GM12865 (cell line): Measurements from ENCODE around the gene PRDM16.

Source experiments
- DNase-seq: peaks from one replicate; pipeline ENCODE4 v3.0.0; 2010; ENCODE audit warnings: low read depth
- H3K4me3 ChIP-seq: 2 replicates; pipeline ENCODE4 v1.5.1; 2011; ENCODE audit warnings: mild to moderate bottlenecking, low read depth, low read length, control low read depth
- TF ChIP-seq, protein P1 (sequence below): IDR thresholded peaks from 2 replicates; pipeline ENCODE4 v1.5.1; 2011; ENCODE audit warnings: low read length, control low read depth, low read depth, inconsistent platforms; ENCODE audit not compliant: insufficient read depth; ENCODE audit errors: missing control alignments

The PRDM16 gene

DNA sequence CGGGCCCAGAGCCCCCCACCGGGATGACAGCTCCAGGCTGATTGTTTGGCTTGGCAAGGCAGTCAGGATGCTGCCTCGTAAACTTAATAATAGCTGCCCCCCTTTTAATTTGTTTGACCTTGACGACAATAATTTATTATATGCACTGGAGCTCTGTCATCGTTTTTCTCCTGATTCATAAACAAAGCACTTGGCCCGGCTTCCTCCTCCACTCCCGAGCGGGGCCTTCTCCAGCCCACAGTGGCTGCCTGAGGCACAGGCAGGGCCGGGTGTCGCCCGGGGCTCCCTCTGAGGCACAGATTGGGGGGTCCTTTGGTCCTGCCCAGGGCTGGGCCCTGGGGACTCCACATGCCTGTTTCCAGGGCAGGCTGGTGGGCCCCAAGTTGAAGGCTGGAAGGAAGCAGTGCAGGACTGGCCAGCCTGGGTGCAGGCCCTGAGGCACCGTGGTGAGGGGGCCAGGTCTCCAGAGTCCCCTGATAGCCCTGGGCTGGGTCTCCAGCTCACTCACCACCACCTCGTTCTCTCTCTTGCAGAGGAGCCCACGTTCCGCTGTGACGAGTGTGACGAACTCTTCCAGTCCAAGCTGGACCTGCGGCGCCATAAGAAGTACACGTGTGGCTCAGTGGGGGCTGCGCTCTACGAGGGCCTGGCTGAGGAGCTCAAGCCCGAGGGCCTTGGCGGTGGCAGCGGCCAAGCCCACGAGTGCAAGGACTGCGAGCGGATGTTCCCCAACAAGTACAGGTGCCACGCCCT is 333.4 kb downstream of the PRDM16 start:
- TF ChIP-seq, protein P1, sequence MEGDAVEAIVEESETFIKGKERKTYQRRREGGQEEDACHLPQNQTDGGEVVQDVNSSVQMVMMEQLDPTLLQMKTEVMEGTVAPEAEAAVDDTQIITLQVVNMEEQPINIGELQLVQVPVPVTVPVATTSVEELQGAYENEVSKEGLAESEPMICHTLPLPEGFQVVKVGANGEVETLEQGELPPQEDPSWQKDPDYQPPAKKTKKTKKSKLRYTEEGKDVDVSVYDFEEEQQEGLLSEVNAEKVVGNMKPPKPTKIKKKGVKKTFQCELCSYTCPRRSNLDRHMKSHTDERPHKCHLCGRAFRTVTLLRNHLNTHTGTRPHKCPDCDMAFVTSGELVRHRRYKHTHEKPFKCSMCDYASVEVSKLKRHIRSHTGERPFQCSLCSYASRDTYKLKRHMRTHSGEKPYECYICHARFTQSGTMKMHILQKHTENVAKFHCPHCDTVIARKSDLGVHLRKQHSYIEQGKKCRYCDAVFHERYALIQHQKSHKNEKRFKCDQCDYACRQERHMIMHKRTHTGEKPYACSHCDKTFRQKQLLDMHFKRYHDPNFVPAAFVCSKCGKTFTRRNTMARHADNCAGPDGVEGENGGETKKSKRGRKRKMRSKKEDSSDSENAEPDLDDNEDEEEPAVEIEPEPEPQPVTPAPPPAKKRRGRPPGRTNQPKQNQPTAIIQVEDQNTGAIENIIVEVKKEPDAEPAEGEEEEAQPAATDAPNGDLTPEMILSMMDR: no peak
- DNase-seq: no peak
- no peak overlapping the region for H3K4me3 ChIP-seq

DNA sequence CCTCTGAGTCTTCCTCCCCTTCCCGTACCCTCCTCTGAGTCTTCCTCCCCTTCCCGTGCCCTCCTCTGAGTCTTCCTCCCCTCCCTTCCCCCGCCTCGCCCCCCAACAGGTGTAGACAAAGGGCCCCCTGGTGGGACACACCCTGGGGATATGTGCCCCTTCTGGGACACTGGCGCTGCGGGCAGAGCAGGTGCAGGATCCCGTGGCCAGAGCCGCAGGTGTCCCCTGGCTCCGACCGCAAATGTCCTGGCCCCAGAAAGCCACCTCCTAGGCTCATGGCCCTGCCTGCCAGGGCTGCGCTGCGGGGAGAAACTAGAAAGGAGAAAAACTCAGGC is 334.0 kb downstream of the PRDM16 start:
- TF ChIP-seq, protein P1: no peak
- no peak for DNase-seq
- H3K4me3 ChIP-seq: no peak overlapping the region

DNA sequence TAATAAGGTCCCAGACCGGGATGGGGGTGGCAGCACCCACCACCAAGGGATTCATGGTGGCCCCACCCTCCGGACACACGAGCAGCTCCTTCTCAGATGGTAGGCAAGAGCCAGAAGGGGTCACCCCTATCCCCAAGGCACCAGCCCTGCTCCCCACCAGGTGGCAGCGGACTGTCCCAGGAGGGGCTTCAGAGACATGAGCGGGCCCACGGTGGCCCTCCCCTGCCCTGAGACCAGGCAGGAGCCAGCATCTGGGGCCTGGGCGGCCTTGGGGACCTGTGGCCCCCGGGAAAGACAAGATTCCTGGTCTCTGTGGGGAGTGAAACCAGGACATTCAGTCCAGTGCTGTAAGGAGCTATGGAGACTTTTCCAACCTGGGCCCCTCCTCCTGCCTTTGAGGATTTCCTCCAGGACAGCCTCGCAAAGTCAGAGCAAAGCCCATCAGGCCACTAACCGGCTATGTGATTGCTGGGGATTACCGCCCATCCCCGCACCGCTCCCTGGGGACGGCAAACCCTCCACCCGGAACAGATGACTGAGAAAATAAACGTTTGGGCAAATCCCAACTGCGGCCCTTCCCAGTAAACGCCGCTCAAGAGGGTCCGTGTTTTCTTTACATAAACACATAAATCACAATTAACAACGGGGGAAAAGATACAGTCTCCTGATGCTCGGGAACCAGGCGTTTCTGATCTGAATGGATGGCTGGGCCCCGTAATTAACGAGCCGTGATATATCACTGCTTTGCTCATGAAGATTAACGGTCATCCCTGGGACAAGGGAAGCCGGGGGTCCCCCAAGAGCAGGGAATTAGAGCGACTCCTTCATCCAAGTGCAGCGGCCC is 334.6 kb downstream of the PRDM16 start:
- H3K4me3 ChIP-seq: no peak overlapping the region
- TF ChIP-seq, protein P1: no peak
- DNase-seq: no peak

DNA sequence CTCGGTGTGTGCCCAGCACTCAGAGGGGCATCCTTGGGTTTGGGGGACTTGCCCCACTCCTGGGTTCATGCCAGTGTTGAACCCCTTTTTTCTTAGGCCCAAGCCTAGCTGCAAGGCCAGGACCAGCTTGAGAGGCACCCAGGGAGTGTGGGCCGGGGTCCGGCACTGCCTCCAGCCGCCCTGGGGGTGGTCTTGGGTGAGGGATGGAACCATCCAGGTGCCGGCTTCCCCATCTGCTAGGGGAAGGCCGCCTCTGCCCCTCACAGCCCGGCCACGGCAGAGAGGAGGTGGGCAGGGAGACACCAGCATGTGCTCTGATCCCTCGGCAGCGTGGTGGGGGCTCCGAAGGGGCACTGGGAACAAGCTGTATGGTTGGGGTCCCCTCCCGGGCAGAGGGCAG is 335.3 kb downstream of the PRDM16 start:
- TF ChIP-seq, protein P1: no peak
- DNase-seq: no peak
- H3K4me3 ChIP-seq: no peak overlapping the region

DNA sequence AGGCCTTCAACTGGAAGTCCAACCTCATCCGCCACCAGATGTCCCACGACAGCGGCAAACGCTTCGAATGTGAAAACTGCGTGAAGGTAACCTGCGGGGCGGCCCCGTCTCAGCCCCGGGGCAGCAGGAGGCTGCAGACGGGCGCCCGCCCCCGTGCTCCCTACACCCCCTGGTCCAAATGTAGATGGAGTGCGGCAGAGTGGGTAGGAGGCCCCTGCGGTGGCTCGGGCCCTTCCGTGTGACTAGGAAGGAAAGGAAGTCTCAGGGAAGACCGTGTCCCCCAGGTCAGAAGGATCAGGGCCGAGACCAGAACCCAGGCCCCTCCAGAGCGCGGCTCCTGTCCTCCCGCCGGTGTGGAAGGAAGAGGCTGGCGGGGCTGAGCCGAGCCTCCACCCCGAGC is 335.8 kb downstream of the PRDM16 start:
- TF ChIP-seq, protein P1: no peak
- DNase-seq: no peak
- no peak overlapping the region for H3K4me3 ChIP-seq

DNA sequence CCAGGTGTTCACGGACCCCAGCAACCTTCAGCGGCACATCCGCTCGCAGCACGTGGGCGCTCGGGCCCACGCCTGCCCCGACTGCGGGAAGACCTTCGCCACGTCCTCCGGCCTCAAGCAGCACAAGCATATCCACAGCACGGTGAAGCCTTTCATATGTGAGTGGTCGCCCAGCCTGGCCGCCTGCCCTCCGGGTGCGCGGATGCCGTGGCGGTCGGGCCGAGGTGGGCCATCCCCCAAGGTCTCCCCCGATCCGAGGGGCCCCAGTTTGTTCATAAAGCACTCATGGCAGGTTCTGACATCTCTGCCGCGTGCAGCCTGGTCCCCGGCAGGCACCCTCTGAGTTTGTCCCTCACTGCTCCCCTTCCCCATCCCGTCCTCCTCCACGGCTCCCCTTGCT is 336.5 kb downstream of the PRDM16 start:
- TF ChIP-seq, protein P1: no peak
- no peak for DNase-seq
- H3K4me3 ChIP-seq: no peak overlapping the region
